ENCODE data around the gene MYH6. TPM values are rescaled to one million over a fixed set of nuclear protein-coding genes. Genes with fewer than 3 reads are reported as not detected.

MYH6 gene
- total and polyA plus RNA-seq, 8 donors = 0.03 to 1.5 (median 0.05) TPM; not detected in 3

DNA sequence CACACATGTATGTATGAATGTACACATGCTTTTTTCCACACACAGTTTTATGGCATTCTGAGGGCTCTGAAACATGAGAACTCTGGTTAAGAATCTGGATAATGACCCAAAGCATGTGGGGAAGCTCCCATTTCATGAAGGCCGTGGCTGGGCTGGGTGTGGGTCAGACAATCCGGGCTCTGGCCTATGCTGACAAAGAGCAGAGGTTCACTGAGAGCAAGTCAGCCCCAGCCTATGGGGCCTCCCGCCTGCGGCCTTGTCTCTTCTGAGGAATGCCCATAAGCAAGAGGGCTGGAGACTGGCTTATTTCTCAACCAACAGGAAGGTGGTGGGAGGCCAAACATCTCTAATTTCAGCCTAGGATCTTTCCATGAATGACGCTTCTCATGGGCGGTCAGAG lies 8.5 kb downstream of the MYH6 start:
- H3K4me1 ChIP-seq = no peaks in the 10 kb centered on the region
- intact Hi-C loops (cut with DNase I) = no loop called here
- no peak overlapping the region for H3K27ac ChIP-seq
- no peaks in the 10 kb centered on the region for H3K9me3 ChIP-seq
- peak in 1 of 4 donors; percentile 32 for DNase-seq
- TF ChIP-seq, protein P1, sequence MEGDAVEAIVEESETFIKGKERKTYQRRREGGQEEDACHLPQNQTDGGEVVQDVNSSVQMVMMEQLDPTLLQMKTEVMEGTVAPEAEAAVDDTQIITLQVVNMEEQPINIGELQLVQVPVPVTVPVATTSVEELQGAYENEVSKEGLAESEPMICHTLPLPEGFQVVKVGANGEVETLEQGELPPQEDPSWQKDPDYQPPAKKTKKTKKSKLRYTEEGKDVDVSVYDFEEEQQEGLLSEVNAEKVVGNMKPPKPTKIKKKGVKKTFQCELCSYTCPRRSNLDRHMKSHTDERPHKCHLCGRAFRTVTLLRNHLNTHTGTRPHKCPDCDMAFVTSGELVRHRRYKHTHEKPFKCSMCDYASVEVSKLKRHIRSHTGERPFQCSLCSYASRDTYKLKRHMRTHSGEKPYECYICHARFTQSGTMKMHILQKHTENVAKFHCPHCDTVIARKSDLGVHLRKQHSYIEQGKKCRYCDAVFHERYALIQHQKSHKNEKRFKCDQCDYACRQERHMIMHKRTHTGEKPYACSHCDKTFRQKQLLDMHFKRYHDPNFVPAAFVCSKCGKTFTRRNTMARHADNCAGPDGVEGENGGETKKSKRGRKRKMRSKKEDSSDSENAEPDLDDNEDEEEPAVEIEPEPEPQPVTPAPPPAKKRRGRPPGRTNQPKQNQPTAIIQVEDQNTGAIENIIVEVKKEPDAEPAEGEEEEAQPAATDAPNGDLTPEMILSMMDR (IDR thresholded peaks at IDR 0.05) = no peak
- H3K4me3 ChIP-seq = no peak overlapping the region
- no peak for ATAC-seq
- no peaks in the 10 kb centered on the region for H3K36me3 ChIP-seq
- peaks cover 0 to 15% of the 10 kb centered on the region in 2 donors for H3K27me3 ChIP-seq

DNA sequence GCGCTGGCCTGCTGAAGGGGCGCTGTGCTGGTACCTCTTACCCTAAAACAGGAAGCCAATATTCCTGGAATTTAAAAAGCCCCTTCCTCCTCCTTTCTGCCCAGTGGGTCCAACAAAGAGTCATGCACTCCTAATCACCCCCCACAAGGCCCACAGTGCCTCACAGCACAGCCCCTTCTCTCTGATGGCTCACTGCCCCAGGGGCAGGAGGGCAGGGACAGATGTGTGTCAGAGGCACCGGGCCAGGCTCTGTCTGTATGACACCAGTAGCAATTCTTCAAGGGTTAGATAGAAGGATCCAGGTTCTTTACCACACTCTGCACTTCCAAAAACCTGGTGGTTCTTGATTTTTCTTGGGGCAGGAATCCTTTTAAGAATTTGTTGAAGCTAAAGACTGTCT lies 8.9 kb downstream of the MYH6 start:
- Histone ChIP-seq H3K4me3 (no peak overlapping the region), H3K9me3 (no peaks in the 10 kb centered on the region), H3K27ac (no peak overlapping the region), H3K36me3 (no peaks in the 10 kb centered on the region), H3K27me3 (peaks cover 0 to 15% of the 10 kb centered on the region in 2 donors), H3K4me1 (no peaks in the 10 kb centered on the region)
- no peak for ATAC-seq
- DNase-seq = no peak
- intact Hi-C loops (cut with DNase I) = no loop called here
- TF ChIP-seq, protein P1 (IDR thresholded peaks at IDR 0.05) = no peak

DNA sequence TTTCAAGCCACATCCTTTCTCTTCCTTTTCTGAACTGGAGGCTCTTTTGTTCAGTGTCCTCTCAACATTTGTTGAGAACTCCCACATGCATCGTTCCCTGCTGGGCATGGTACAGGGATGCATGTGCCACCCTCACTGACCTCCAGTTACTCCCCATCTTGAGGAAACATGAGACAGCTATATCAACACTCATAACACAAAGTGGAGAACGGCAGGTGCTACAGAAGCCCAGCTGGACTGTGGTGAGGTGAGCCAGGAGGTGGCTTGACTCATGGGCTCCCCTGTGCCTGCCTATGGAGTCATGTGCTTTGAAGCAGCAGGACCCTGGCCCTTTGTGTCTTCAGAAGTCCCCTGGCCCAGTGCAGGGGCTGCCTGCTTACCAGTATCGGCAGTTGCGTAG lies 9.7 kb downstream of the MYH6 start:
- TF ChIP-seq, protein P1 (IDR thresholded peaks at IDR 0.05) = no peak
- Histone ChIP-seq H3K27me3 (peaks cover 0 to 14% of the 10 kb centered on the region in 2 donors), H3K27ac (no peak overlapping the region), H3K4me1 (no peaks in the 10 kb centered on the region), H3K9me3 (no peaks in the 10 kb centered on the region), H3K36me3 (no peaks in the 10 kb centered on the region), H3K4me3 (no peak overlapping the region)
- peak in 1 of 4 donors; percentile 49 for DNase-seq
- intact Hi-C loops (cut with DNase I) = no loop called here
- ATAC-seq = no peak

DNA sequence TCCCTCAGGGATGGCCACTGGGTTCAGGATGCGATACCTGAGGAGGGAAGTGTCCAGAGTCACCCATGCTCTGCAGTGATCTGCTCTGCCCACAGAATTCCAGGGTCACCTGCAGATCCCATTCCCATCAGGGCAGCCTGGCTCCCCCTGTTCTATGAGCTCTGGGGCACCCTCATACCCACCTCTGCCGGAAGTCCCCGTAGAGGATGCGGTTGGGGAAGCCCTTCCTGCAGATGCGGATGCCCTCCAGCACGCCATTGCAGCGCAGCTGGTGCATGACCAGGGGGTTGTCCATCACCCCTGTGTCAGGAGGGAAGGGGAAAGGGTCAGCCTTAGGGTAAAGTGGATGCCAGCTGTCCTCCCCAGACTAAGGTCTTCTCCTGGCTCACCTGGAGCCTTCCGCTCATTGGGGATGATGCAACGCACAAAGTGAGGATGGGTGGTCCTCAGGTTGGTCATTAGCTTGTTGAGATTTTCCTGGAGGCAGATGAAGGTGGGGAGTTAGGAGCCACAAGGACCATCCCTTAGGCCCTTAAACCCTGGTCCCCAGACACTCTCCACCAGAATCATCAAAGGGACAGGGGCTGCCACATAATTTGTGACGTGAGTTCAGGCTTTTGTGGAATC lies 11.2 kb downstream of the MYH6 start:
- no peak overlapping the region for H3K4me3 ChIP-seq
- intact Hi-C loops (cut with DNase I) = no loop called here
- no peaks in the 10 kb centered on the region for H3K4me1 ChIP-seq
- peaks cover 0 to 2% of the 10 kb centered on the region in 2 donors for H3K27me3 ChIP-seq
- DNase-seq = no peak
- ATAC-seq = no peak
- no peaks in the 10 kb centered on the region for H3K36me3 ChIP-seq
- H3K9me3 ChIP-seq = no peaks in the 10 kb centered on the region
- no peak overlapping the region for H3K27ac ChIP-seq
- TF ChIP-seq, protein P1 (IDR thresholded peaks at IDR 0.05) = no peak

DNA sequence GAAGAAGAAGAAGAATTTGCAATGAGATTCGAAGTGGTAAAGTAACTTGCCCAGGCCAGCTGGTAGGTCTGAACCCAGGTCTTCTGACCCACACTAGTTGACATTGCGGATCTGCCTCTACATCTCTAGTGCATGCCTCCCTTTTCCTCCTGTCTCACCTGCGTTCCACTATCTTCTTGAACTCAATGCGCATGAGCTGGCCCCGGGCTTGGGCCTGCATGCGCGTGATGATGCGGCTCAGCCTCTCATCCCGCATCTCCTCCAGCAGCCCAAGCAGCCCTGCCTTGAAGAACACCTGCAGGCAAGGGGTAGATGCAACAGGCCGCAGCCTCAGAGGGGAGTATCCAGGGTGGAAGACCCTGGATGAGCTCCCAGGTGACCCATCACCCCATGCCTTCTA lies 11.9 kb downstream of the MYH6 start:
- Histone ChIP-seq H3K27ac (no peak overlapping the region), H3K4me3 (no peak overlapping the region), H3K9me3 (no peaks in the 10 kb centered on the region), H3K4me1 (no peaks in the 10 kb centered on the region), H3K27me3 (no peaks in the 10 kb centered on the region), H3K36me3 (no peaks in the 10 kb centered on the region)
- intact Hi-C loops (cut with DNase I) = no loop called here
- DNase-seq (no peak), ATAC-seq (no peak)
- TF ChIP-seq, protein P1 (IDR thresholded peaks at IDR 0.05) = no peak
